Right atrium auricular region (tissue), 2 donors: Measurements from ENCODE around the gene DCTN2. TPM values are rescaled to one million over a fixed set of nuclear protein-coding genes. Genes with fewer than 3 reads are reported as not detected.
"Not testable (repeated sequence)": the region's sequence is repeated elsewhere in the genome, so short reads cannot be mapped to it uniquely, and the experiment has no call there.

ENCODE experiments used
- DNase-seq: peaks from one replicate; pipeline ENCODE4 v3.0.0-alpha.2; 2019; ENCODE audit warnings: low spot score
- H3K27ac ChIP-seq, 2 donors: fragments of 200-600 bp; sonication (generic); 1 replicate in 1 of 2; 2 replicates in 1 of 2; pipeline ENCODE4 v1.5.1; 2016 to 2019
- H3K27me3 ChIP-seq, 2 donors: fragments of 200-600 bp; sonication (generic); one replicate each; pipeline versions ENCODE4 v1.5.1 to v1.6.0; 2017 to 2019
- H3K36me3 ChIP-seq: fragments of 200-600 bp; sonication (generic); one replicate; pipeline ENCODE4 v1.5.1; 2016
- H3K4me1 ChIP-seq, 2 donors: fragments of 200-600 bp; sonication (generic); one replicate each; pipeline versions ENCODE4 v1.5.1 to v1.6.0; 2017 to 2019
- H3K4me3 ChIP-seq, 2 donors: fragments of 200-600 bp; sonication (generic); 1 replicate in 1 of 2; 2 replicates in 1 of 2; pipeline ENCODE4 v1.5.1; 2017 to 2019; ENCODE audit warnings: mild to moderate bottlenecking in 1 of 2, moderate library complexity in 1 of 2
- H3K9me3 ChIP-seq, 2 donors: fragments of 200-600 bp; sonication (generic); one replicate each; pipeline ENCODE4 v1.5.1; 2019
- CTCF ChIP-seq, 2 donors: fragments of 200-600 bp; sonication (generic); IDR thresholded peaks; one replicate each; pipeline ENCODE4 v1.5.1; 2019; ENCODE audit warnings: antibody characterized with exemption in 2 of 2
- total RNA-seq, 2 donors: library from RNA; depleted of rRNA; stranded (reverse); fragments of >200 nt; gene quantifications; one replicate each; pipeline ENCODE4 v1.1.0, GENCODE V29; 2016

DCTN2 gene
- total RNA-seq, 2 donors from 2014 or later: 109 to 114 TPM

GRCh38 chr12:57563358-57563757 lies 16.4 kb upstream of the DCTN2 start:
- TF ChIP-seq CTCF (IDR thresholded peaks at IDR 0.05): no peak
- Histone ChIP-seq H3K36me3 (no peaks in the 10 kb centered on the region), H3K4me1 (no peaks in the 10 kb centered on the region), H3K27me3 (no peaks in the 10 kb centered on the region), H3K9me3 (no peaks in the 10 kb centered on the region), H3K4me3 (no peak overlapping the region), H3K27ac (no peak overlapping the region)
- no peak for DNase-seq

GRCh38 chr12:57561117-57561516 lies 14.1 kb upstream of the DCTN2 start:
- H3K4me3 ChIP-seq, DNase-seq, H3K36me3 ChIP-seq, H3K4me1 ChIP-seq, H3K9me3 ChIP-seq, H3K27me3 ChIP-seq, H3K27ac ChIP-seq: not testable (repeated sequence)

GRCh38 chr12:57560516-57560915 lies 13.5 kb upstream of the DCTN2 start:
- H3K4me1 ChIP-seq: no peaks in the 10 kb centered on the region

GRCh38 chr12:57558864-57559263 lies 11.9 kb upstream of the DCTN2 start:
- no peak for TF ChIP-seq CTCF (IDR thresholded peaks at IDR 0.05)
- Histone ChIP-seq H3K27me3 (no peaks in the 10 kb centered on the region), H3K4me1 (no peaks in the 10 kb centered on the region), H3K36me3 (no peaks in the 10 kb centered on the region), H3K27ac (no peak overlapping the region), H3K4me3 (no peak overlapping the region), H3K9me3 (no peaks in the 10 kb centered on the region)
- DNase-seq: no peak

More at GRCh38 chr12:57560516-57560915, 13.5 kb upstream of the DCTN2 start:
- TF ChIP-seq CTCF (IDR thresholded peaks at IDR 0.05): no peak
- H3K4me3 ChIP-seq: no peak overlapping the region
- H3K27ac ChIP-seq: no peak overlapping the region
- no peaks in the 10 kb centered on the region for H3K36me3 ChIP-seq
- H3K9me3 ChIP-seq: no peaks in the 10 kb centered on the region
- no peak for DNase-seq
- H3K27me3 ChIP-seq: no peaks in the 10 kb centered on the region

GRCh38 chr12:57554897-57555296 lies 7.9 kb upstream of the DCTN2 start:
- Histone ChIP-seq H3K4me3 (no peak overlapping the region), H3K27me3 (peaks cover 0 to 11% of the 10 kb centered on the region in 2 donors), H3K27ac (no peak overlapping the region), H3K9me3 (no peaks in the 10 kb centered on the region), H3K4me1 (peaks cover 0 to 5% of the 10 kb centered on the region in 2 donors), H3K36me3 (no peaks in the 10 kb centered on the region)
- TF ChIP-seq CTCF (IDR thresholded peaks at IDR 0.05): no peak
- DNase-seq: no peak

- peaks cover 0 to 15% of the 10 kb centered on the region in 2 donors for H3K27me3 ChIP-seq
- no peak for TF ChIP-seq CTCF (IDR thresholded peaks at IDR 0.05)
- peaks cover 0 to 10% of the 10 kb centered on the region in 2 donors for H3K4me1 ChIP-seq
- no peak overlapping the region for H3K4me3 ChIP-seq
- H3K9me3 ChIP-seq: no peaks in the 10 kb centered on the region
- H3K36me3 ChIP-seq: no peaks in the 10 kb centered on the region
- H3K27ac ChIP-seq: no peak overlapping the region
- no peak for DNase-seq
Observed at GRCh38 chr12:57554453-57554852, 7.5 kb upstream of the DCTN2 start.
